KMS-11 (cell line): Measurements from ENCODE around the gene AP3M1.

ENCODE experiments used
- H2AFZ ChIP-seq: fragments of 200-600 bp; sonication (generic); 2 replicates; pipeline ENCODE4 v1.6.1; 2016; ENCODE audit warnings: antibody characterized with exemption, mixed run types, low read depth
- H3K27ac ChIP-seq: fragments of 200-600 bp; sonication (generic); 2 replicates; pipeline ENCODE4 v1.6.1; 2016; ENCODE audit warnings: mild to moderate bottlenecking, mixed run types
- H3K27me3 ChIP-seq: fragments of 200-600 bp; sonication (generic); 2 replicates; pipeline ENCODE4 v1.6.1; 2017; ENCODE audit warnings: mild to moderate bottlenecking, low read depth, mixed run types, moderate library complexity; ENCODE audit not compliant: insufficient read depth
- H3K36me3 ChIP-seq: fragments of 200-600 bp; sonication (generic); 2 replicates; pipeline ENCODE4 v1.6.1; 2017; ENCODE audit warnings: mild to moderate bottlenecking, mixed run types; ENCODE audit not compliant: insufficient read depth
- H3K4me1 ChIP-seq: fragments of 200-600 bp; sonication (generic); 2 replicates; pipeline ENCODE4 v1.6.1; 2016; ENCODE audit warnings: mild to moderate bottlenecking, low read depth, mixed run types; ENCODE audit not compliant: poor library complexity, severe bottlenecking
- H3K4me2 ChIP-seq: fragments of 200-600 bp; sonication (generic); 2 replicates; pipeline ENCODE4 v1.7.0; 2016; ENCODE audit warnings: mild to moderate bottlenecking, mixed run types
- H3K4me3 ChIP-seq: fragments of 200-600 bp; sonication (generic); IDR thresholded peaks from 2 replicates; pipeline ENCODE4 v1.6.1; 2017; ENCODE audit warnings: low read depth, low read length, mixed read lengths; ENCODE audit not compliant: insufficient read depth
- H3K79me2 ChIP-seq: fragments of 200-600 bp; sonication (generic); 2 replicates; pipeline ENCODE4 v1.6.1; 2016; ENCODE audit warnings: low read depth, mixed run types; ENCODE audit not compliant: insufficient read depth
- H3K9ac ChIP-seq: fragments of 200-600 bp; sonication (generic); 2 replicates; pipeline ENCODE4 v1.6.1; 2016; ENCODE audit warnings: mild to moderate bottlenecking, mixed run types
- H4K20me1 ChIP-seq: fragments of 200-600 bp; sonication (generic); 2 replicates; pipeline ENCODE4 v1.6.1; 2016; ENCODE audit warnings: mild to moderate bottlenecking, mixed run types; ENCODE audit not compliant: insufficient read depth
- CTCF ChIP-seq: fragments of 200-600 bp; sonication (generic); conservative IDR thresholded peaks from 2 replicates; pipeline ENCODE4 v1.6.1; 2017; ENCODE audit warnings: low read depth, mild to moderate bottlenecking, antibody characterized with exemption, low read length, moderate library complexity, mixed read lengths

AP3M1 gene

GRCh38 chr10:74165530-74165901, 14.9 kb upstream of the AP3M1 start:
- H3K9ac ChIP-seq: no peak overlapping the region
- no peaks in the 10 kb centered on the region for H3K79me2 ChIP-seq
- H3K27me3 ChIP-seq: no peaks in the 10 kb centered on the region
- TF ChIP-seq CTCF: no peak
- H3K36me3 ChIP-seq: no peaks in the 10 kb centered on the region
- peaks cover 36% of the 10 kb centered on the region for H3K4me1 ChIP-seq
- no peak overlapping the region for H2AFZ ChIP-seq
- no peak overlapping the region for H3K4me2 ChIP-seq
- no peaks in the 10 kb centered on the region for H4K20me1 ChIP-seq
- no peak overlapping the region for H3K27ac ChIP-seq
- no peak overlapping the region for H3K4me3 ChIP-seq

DNA sequence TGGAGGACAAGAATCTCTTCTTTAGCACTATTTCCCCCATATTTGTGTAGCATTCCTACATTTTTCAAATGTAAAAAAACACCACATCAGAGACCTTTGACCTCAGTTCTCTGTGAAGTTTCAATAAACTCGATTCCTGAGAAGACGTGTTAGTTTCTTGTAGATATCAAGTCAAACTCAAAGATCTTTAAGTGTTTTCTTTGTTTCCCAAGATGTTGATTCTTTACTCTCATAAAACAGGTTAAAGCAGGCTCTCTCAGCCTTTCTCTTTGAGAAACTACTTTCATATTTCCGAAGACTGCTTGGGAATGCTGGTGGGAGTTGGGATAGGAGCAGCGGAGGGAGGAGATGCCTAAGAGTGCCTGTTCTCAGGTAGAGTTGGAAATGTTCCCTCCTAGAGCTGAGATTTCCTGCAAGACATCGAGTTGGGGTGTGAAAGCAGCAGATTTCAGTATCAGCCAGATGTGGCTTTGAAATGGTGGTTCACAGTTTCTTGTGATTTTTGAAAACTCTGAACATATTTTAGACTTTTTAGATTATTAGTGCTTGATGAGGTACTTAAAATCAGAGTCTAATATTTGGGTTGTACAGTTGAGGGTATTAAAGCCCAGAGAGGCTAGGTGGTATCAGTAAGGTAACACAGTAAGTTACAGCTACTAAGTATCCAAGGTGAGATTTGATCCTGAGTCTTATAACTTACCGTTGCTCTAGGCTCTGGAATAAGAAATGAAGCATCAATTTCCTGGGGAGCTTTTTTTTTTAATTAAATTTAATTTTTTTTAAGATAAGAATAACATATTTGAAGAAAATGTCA, 14.3 kb upstream of the AP3M1 start:
- peak overlapping the region; percentile 46; the same call in 1 of the 2 replicates for H3K4me2 ChIP-seq
- no peak overlapping the region; the same call in 1 of the 2 replicates for H3K9ac ChIP-seq
- no peaks in the 10 kb centered on the region for H4K20me1 ChIP-seq
- no peak overlapping the region for H3K4me3 ChIP-seq
- peak overlapping the region; percentile 21; the same call in 1 of the 2 replicates for H3K27ac ChIP-seq
- H3K79me2 ChIP-seq: no peaks in the 10 kb centered on the region
- no peak overlapping the region for H2AFZ ChIP-seq
- no peaks in the 10 kb centered on the region for H3K36me3 ChIP-seq
- no peaks in the 10 kb centered on the region for H3K27me3 ChIP-seq
- TF ChIP-seq CTCF: no peak
- peaks cover 36% of the 10 kb centered on the region for H3K4me1 ChIP-seq

GRCh38 chr10:74163319-74164068, 12.9 kb upstream of the AP3M1 start:
- H2AFZ ChIP-seq: no peak overlapping the region
- no peak overlapping the region for H3K4me3 ChIP-seq
- no peak overlapping the region for H3K27ac ChIP-seq
- TF ChIP-seq CTCF: no peak
- peaks cover 12% of the 10 kb centered on the region; the same call in 1 of the 2 replicates for H3K79me2 ChIP-seq
- H3K4me1 ChIP-seq: peaks cover 44% of the 10 kb centered on the region
- no peaks in the 10 kb centered on the region for H4K20me1 ChIP-seq
- H3K36me3 ChIP-seq: no peaks in the 10 kb centered on the region
- no peaks in the 10 kb centered on the region for H3K27me3 ChIP-seq
- H3K9ac ChIP-seq: no peak overlapping the region
- H3K4me2 ChIP-seq: no peak overlapping the region

DNA sequence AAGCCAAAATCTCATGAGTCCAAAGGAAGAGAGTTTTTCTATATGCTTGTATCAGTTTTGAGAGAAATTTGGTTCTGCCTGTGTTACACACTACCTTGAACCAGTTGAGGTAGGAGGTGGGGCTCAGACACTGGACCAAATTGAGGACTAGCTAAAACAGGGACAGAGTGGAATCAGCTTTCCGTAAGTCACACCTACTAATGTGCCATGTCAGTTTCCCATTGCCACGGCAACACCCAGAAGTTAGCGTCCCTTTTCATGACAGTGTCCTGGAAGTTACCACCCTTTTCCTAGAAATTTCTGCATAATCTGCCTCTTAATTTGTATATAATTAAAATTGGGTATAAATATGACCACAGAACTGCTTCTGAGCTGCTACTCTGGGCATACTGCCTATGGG, 9.4 kb upstream of the AP3M1 start:
- Histone ChIP-seq H3K36me3 (no peaks in the 10 kb centered on the region), H4K20me1 (0 out of 2 replicates have a peak, but pooled peaks cover under 1% of the 10 kb centered on the region), H3K27ac (no peak overlapping the region), H3K9ac (no peak overlapping the region), H2AFZ (no peak overlapping the region), H3K4me2 (no peak overlapping the region), H3K4me1 (peaks cover 44% of the 10 kb centered on the region), H3K4me3 (no peak overlapping the region), H3K79me2 (peaks cover 22% of the 10 kb centered on the region; the same call in 1 of the 2 replicates), H3K27me3 (no peaks in the 10 kb centered on the region)
- TF ChIP-seq CTCF: no peak
